Measurements from ENCODE around the gene CACNA1C.

DNA sequence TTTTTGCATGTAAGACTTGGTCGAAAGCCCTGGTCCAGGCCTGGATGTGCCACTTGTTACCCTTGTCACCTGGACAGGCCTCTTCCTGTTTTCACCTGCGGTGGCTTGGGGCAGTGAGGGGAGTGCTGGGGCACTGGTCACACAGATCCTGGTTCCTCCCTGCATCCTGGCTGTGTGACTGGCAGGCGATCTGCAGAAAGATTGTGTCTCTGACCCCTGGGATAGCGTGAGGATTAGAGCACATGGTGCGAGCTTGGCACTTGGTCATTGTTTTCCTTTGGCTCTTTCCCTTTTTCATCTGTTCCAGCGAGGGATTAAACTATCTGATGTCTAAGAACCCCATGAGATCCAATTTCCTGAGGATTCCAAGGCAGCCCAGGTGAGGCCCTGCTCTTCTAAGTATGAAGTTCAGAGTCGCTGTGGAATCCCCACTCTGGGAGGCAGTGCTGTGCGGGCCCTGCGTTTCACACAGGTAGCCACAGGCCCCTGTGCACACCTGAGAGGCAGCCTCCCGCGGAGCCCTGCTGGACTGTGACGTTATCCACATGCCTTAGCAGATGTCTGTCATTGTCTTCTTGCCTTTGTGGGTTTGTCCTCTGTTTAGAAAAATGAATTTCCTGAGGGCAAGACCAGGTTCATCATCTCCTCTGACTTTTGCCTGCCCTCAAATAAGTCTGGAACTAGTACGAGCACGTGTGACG lies 288.4 kb downstream of the CACNA1C start:
- TF ChIP-seq, protein P1, sequence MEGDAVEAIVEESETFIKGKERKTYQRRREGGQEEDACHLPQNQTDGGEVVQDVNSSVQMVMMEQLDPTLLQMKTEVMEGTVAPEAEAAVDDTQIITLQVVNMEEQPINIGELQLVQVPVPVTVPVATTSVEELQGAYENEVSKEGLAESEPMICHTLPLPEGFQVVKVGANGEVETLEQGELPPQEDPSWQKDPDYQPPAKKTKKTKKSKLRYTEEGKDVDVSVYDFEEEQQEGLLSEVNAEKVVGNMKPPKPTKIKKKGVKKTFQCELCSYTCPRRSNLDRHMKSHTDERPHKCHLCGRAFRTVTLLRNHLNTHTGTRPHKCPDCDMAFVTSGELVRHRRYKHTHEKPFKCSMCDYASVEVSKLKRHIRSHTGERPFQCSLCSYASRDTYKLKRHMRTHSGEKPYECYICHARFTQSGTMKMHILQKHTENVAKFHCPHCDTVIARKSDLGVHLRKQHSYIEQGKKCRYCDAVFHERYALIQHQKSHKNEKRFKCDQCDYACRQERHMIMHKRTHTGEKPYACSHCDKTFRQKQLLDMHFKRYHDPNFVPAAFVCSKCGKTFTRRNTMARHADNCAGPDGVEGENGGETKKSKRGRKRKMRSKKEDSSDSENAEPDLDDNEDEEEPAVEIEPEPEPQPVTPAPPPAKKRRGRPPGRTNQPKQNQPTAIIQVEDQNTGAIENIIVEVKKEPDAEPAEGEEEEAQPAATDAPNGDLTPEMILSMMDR (conservative IDR thresholded peaks at IDR 0.05; ENCODE audit: low read depth, low read length): no peak
- TF ChIP-seq NFE2L2 (IDR thresholded peaks at IDR 0.05; ENCODE audit: low read depth, low read length) (no peak), POLR2A (IDR thresholded peaks at IDR 0.05; ENCODE audit: low read depth, low read length) (no peak)

All from IMR-90 (cell line).